ENCODE results near the gene TMEM91.

The TMEM91 gene

DNA sequence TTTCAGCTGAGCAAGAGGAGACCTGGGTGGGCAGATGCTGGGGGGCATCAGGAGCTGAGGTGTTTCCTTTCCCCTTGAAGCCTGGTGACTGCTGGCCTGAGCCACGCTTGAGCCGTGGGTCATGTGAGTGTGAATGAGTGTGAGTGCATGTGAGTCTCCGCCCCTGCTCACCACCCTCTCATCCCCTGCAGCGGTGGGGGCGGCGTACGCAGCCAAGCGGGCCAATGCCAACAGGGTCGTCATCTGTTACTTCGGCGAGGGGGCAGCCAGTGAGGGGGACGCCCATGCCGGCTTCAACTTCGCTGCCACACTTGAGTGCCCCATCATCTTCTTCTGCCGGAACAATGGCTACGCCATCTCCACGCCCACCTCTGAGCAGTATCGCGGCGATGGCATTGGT lies 45.6 kb downstream of the TMEM91 start:
- Histone ChIP-seq H3K27ac (no peak overlapping the region), H3K4me1 (peaks cover 0 to 13% (median 8%) of the 10 kb centered on the region in 4 donors), H3K4me3 (no peak overlapping the region), H3K36me3 (peaks cover 61 to 96% (median 82%) of the 10 kb centered on the region in 3 donors), H3K27me3 (no peaks in the 10 kb centered on the region), H3K9me3 (no peaks in the 10 kb centered on the region)
- intact Hi-C loops (cut with DNase I; ENCODE audit: low total_unique reads) = loop anchor here (10.0 kb wide), 1 partner anchor 57 kb away; the partner anchor contains the start of gene B9D2
- TF ChIP-seq, protein P1, sequence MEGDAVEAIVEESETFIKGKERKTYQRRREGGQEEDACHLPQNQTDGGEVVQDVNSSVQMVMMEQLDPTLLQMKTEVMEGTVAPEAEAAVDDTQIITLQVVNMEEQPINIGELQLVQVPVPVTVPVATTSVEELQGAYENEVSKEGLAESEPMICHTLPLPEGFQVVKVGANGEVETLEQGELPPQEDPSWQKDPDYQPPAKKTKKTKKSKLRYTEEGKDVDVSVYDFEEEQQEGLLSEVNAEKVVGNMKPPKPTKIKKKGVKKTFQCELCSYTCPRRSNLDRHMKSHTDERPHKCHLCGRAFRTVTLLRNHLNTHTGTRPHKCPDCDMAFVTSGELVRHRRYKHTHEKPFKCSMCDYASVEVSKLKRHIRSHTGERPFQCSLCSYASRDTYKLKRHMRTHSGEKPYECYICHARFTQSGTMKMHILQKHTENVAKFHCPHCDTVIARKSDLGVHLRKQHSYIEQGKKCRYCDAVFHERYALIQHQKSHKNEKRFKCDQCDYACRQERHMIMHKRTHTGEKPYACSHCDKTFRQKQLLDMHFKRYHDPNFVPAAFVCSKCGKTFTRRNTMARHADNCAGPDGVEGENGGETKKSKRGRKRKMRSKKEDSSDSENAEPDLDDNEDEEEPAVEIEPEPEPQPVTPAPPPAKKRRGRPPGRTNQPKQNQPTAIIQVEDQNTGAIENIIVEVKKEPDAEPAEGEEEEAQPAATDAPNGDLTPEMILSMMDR (IDR thresholded peaks at IDR 0.05) = no peak
- DNase-seq = no peak

DNA sequence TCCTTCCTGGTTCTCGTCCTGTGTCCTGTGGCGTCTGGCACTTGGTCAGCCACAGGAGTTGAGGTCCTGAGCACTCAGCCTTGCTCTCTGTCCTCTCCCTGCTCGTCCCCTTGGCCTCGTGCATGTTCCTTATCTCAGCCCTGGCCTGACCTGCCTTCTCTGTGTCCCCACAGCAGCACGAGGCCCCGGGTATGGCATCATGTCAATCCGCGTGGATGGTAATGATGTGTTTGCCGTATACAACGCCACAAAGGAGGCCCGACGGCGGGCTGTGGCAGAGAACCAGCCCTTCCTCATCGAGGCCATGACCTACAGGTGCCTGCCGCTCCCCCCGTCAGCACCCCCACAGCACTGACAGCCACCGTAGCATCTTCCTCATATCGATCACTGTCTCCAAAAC lies 46.1 kb downstream of the TMEM91 start:
- Histone ChIP-seq H3K27me3 (no peaks in the 10 kb centered on the region), H3K27ac (no peak overlapping the region), H3K4me3 (no peak overlapping the region), H3K36me3 (peaks cover 57 to 91% (median 77%) of the 10 kb centered on the region in 3 donors), H3K9me3 (no peaks in the 10 kb centered on the region), H3K4me1 (peaks cover 0 to 14% (median 11%) of the 10 kb centered on the region in 4 donors)
- TF ChIP-seq, protein P1 (IDR thresholded peaks at IDR 0.05) = no peak
- intact Hi-C loops (cut with DNase I; ENCODE audit: low total_unique reads) = loop anchor here (10.0 kb wide), 1 partner anchor 58 kb away; the partner anchor contains the start of gene B9D2
- no peak for DNase-seq

DNA sequence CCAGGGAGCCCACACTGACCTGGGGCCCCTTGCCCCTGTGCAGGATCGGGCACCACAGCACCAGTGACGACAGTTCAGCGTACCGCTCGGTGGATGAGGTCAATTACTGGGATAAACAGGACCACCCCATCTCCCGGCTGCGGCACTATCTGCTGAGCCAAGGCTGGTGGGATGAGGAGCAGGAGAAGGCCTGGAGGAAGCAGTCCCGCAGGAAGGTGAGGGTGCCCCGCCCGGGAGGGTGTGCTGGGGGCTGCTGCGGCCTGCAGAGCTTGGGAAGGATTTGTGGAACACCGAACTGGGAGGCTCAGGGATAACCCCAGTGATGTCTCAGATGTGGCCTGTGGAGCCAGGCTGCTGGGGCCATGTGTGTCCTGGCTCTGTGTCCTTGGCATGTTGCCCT lies 46.6 kb downstream of the TMEM91 start:
- Histone ChIP-seq H3K36me3 (peaks cover 57 to 86% (median 73%) of the 10 kb centered on the region in 3 donors), H3K27ac (no peak overlapping the region), H3K27me3 (no peaks in the 10 kb centered on the region), H3K4me1 (peaks cover 0 to 19% (median 16%) of the 10 kb centered on the region in 4 donors), H3K4me3 (no peak overlapping the region), H3K9me3 (no peaks in the 10 kb centered on the region)
- intact Hi-C loops (cut with DNase I; ENCODE audit: low total_unique reads) = loop anchor here (10.0 kb wide), 1 partner anchor 58 kb away; the partner anchor contains the start of gene B9D2
- DNase-seq = no peak
- TF ChIP-seq, protein P1 (IDR thresholded peaks at IDR 0.05) = no peak

GRCh38 chr19:41424335-41425173 lies 48.2 kb downstream of the TMEM91 start:
- Histone ChIP-seq H3K27me3 (no peaks in the 10 kb centered on the region), H3K4me3 (no peak overlapping the region), H3K4me1 (peaks cover 0 to 28% (median 25%) of the 10 kb centered on the region in 4 donors), H3K36me3 (peaks cover 44 to 70% (median 57%) of the 10 kb centered on the region in 3 donors), H3K9me3 (no peaks in the 10 kb centered on the region), H3K27ac (no peak overlapping the region)
- TF ChIP-seq, protein P1 (IDR thresholded peaks at IDR 0.05) = no peak
- intact Hi-C loops (cut with DNase I; ENCODE audit: low total_unique reads) = loop anchor here (10.0 kb wide), 1 partner anchor 60 kb away; the partner anchor contains the start of gene B9D2
- DNase-seq = no peak

DNA sequence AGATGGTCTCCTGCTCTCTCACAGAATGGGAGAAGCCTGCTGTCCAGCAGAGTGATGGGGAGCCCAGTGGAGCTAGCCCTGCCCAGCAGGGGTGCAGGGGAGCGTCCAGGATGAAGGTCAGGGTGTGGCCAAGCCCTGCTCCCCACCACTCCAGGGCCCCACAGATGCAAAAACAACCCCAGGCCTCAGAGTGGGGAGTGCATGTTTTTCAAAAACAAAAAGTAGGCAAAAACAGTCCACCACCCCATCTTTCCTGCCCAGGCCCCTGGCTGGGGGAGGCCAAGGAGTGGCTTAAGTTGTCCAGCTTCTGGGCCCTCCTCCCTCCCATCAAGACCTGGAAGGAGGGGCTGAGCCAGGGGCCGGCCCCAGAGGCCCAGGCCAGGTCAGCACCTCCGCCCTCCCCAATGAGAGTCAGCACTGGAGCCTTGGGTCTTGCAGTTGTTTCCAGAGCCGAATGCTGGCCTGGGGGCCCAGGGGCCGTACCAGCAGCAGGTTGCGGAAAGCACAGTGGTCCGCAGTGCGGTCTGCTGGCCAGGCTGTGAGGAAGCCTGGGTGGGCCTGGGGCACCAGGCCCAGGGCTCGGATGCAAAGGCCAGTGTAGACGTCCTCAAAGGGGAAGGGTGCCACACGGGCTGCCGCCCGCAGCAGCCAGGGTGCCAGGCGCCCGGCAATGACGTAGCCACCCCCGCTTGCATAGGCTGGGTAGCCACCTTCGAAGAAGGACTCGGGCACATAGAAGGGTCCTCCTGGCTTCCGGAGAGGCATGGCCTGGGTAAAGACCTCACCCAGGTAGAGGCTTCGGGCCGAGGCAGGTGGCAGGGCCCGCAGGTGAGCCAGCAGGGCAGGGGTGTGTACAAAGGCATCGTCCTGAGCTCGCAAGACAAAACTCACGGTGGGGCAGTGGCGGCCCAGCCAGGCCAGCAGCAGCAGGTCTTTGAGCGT lies 49.1 kb downstream of the TMEM91 start:
- no peak for DNase-seq
- Histone ChIP-seq H3K27ac (no peak overlapping the region), H3K36me3 (peaks cover 36 to 61% (median 48%) of the 10 kb centered on the region in 3 donors), H3K4me3 (no peak overlapping the region), H3K4me1 (peaks cover 0 to 28% (median 25%) of the 10 kb centered on the region in 4 donors), H3K27me3 (no peaks in the 10 kb centered on the region), H3K9me3 (no peaks in the 10 kb centered on the region)
- TF ChIP-seq, protein P1 (IDR thresholded peaks at IDR 0.05) = no peak
- intact Hi-C loops (cut with DNase I; ENCODE audit: low total_unique reads) = loop anchor here (10.0 kb wide), 1 partner anchor 61 kb away; the partner anchor contains the start of gene B9D2
